ENCODE results near the gene SLC16A13.

Gene SLC16A13

GRCh38 chr17:6997171-6997570 is 38.6 kb upstream of the SLC16A13 start:
- no peak for TF ChIP-seq CTCF (IDR thresholded peaks at IDR 0.05)

- no peak for TF ChIP-seq CTCF (IDR thresholded peaks at IDR 0.05)
These were observed 36.8 kb upstream of the SLC16A13 start for GRCh38 chr17:6998855-6999508.

- TF ChIP-seq CTCF (IDR thresholded peaks at IDR 0.05): peak; percentile 78
These were observed 34.4 kb upstream of the SLC16A13 start for GRCh38 chr17:7001318-7001961.

- TF ChIP-seq CTCF (IDR thresholded peaks at IDR 0.05): no peak
These were observed 33.3 kb upstream of the SLC16A13 start for GRCh38 chr17:7002288-7003047.

GRCh38 chr17:7003745-7004144 is 32.1 kb upstream of the SLC16A13 start:
- TF ChIP-seq CTCF (IDR thresholded peaks at IDR 0.05): no peak

- TF ChIP-seq CTCF (IDR thresholded peaks at IDR 0.05): peak; percentile 84
These were observed 31.2 kb upstream of the SLC16A13 start for GRCh38 chr17:7004398-7005253.

- TF ChIP-seq CTCF (IDR thresholded peaks at IDR 0.05): no peak
These were observed 30.1 kb upstream of the SLC16A13 start for GRCh38 chr17:7005716-7006115.

All from LNCAP (cell line).